PC-9 (cell line): ENCODE data around the gene ANKRD35. TPM values are rescaled to one million over a fixed set of nuclear protein-coding genes. Genes with fewer than 3 reads are reported as not detected.
A peak's percentile ranks its signal among the peaks of the same experiment; 100 is the strongest.
"Not testable (repeated sequence)": the region's sequence is repeated elsewhere in the genome, so short reads cannot be mapped to it uniquely, and the experiment has no call there.

Experiments used
- BruUV-seq: library from RNA; stranded (reverse); fragments of 400-500 nt; replicated peaks from 2 replicates; lab custom pipeline; 2021; lab: Mats Ljungman, UMichigan
- CTCF ChIA-PET: fragments of 300-600 bp; sonication (Branson Sonifier 250); formaldehyde crosslinking; loops from one replicate; lab custom pipeline; 2022; ENCODE audit warnings: antibody characterized with exemption; lab: Charles Lee
- POLR2A ChIA-PET: fragments of 300-600 bp; sonication (Branson Sonifier 250); formaldehyde crosslinking; loops from one replicate; lab custom pipeline; 2022; ENCODE audit warnings: antibody characterized with exemption; ENCODE audit not compliant: unreplicated experiment; lab: Charles Lee
- DNase-seq, 2 experiments: peaks; one replicate each; pipeline versions ENCODE4 v3.0.0 to v3.0.0-alpha.2; 2015 to 2022; ENCODE audit warnings: mixed read lengths in 1 of 2
- H2AFZ ChIP-seq: fragments of 200-600 bp; sonication (generic); 2 replicates; pipeline ENCODE4 v1.8.1; 2017; ENCODE audit warnings: antibody characterized with exemption
- H3F3A ChIP-seq: fragments of 200-600 bp; sonication (generic); 2 replicates; pipeline ENCODE4 v1.8.1; 2017; ENCODE audit warnings: antibody characterized with exemption, mild to moderate bottlenecking, low read depth; ENCODE audit not compliant: insufficient read depth
- H3K27ac ChIP-seq: fragments of 200-600 bp; sonication (generic); 2 replicates; pipeline ENCODE4 v1.6.1; 2016; ENCODE audit warnings: mixed run types
- H3K27me3 ChIP-seq: fragments of 200-600 bp; sonication (generic); 2 replicates; pipeline ENCODE4 v1.6.1; 2016; ENCODE audit warnings: low read depth, mixed run types; ENCODE audit not compliant: insufficient read depth
- H3K36me3 ChIP-seq: fragments of 200-600 bp; sonication (generic); 2 replicates; pipeline ENCODE4 v1.6.1; 2016; ENCODE audit warnings: low read depth, mixed run types
- H3K4me1 ChIP-seq: fragments of 200-600 bp; sonication (generic); replicated peaks from 2 replicates; pipeline ENCODE4 v1.6.1; 2016; ENCODE audit warnings: mixed run types; ENCODE audit not compliant: insufficient read depth
- H3K4me2 ChIP-seq: fragments of 200-600 bp; sonication (generic); 2 replicates; pipeline ENCODE4 v1.6.1; 2017; ENCODE audit warnings: mixed run types
- H3K4me3 ChIP-seq: fragments of 200-600 bp; sonication (generic); 2 replicates; pipeline ENCODE4 v1.6.1; 2016; ENCODE audit warnings: mixed run types
- H3K79me2 ChIP-seq: fragments of 200-600 bp; sonication (generic); 2 replicates; pipeline ENCODE4 v1.6.1; 2017; ENCODE audit warnings: low read depth, mixed run types
- H3K9me2 ChIP-seq: fragments of 200-600 bp; sonication (generic); 2 replicates; pipeline ENCODE4 v1.8.1; 2017; ENCODE audit warnings: mild to moderate bottlenecking; ENCODE audit not compliant: insufficient read depth
- H3K9me3 ChIP-seq: fragments of 200-600 bp; sonication (generic); 2 replicates; pipeline ENCODE4 v1.8.1; 2016; ENCODE audit warnings: low read depth; ENCODE audit not compliant: insufficient read depth
- H4K20me1 ChIP-seq: fragments of 200-600 bp; sonication (generic); 2 replicates; pipeline ENCODE4 v1.8.1; 2017; ENCODE audit not compliant: insufficient read depth
- EZH2 ChIP-seq: fragments of 200-600 bp; sonication (generic); IDR thresholded peaks from 2 replicates; pipeline ENCODE4 v1.8.0; 2017; ENCODE audit warnings: antibody characterized with exemption, low read depth
- intact Hi-C: fragments of 100-400 bp; cut with micrococcal nuclease; formaldehyde crosslinking; loops from one replicate; pipeline ENCODE4 v1.10.0; 2022; ENCODE audit not compliant: unreplicated experiment
- total RNA-seq: library from RNA; stranded (reverse); gene quantifications from 2 replicates; pipeline ENCODE4 v1.2.3, GENCODE V29; 2021
- TF ChIP-seq, protein P1 (sequence below): fragments of 200-600 bp; sonication (generic); conservative IDR thresholded peaks from 2 replicates; pipeline ENCODE4 v1.6.1; 2017; ENCODE audit warnings: mixed run types, antibody characterized with exemption, mild to moderate bottlenecking, moderate library complexity

ANKRD35 gene
- total RNA-seq, 1 experiment from 2014 or later = 1.2 TPM

DNA sequence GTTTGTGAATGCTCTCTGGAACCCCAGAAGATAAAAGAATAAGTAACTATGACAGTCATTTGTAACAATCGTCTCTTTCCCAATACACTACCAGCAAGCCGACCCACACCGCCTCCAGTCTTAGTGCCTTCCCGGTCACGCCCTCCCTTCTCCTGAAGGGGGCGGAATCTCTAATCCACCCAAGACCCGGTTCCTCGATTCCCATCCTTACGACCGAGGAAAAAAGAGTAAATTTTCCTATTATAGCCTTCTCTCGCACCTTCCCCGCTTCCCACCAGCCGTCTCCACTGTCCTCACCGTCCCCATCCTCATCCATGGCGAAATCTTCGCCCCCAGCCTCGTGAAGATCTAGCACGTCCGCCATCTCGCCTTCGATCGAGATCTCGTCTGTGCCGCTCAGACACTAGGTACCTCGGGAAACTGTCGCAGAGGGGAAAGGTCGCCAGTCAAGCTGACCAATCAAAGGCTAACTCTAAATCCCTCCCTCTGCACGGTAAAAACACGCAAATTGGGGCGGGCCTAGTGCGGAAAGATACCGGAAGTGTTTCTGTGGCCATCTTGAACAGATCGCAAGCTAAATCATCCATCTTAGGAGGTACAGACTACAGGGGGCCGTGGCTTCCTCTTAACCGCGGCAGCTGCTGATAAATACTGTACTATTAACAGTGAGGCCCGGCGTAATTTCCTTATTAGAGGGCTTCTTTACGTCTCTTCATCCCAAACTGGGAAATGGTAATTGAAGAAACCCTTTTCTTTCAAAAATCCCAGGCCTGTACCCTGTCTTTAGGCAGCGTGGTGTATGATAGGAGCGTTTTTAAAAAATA lies 41.6 kb upstream of the ANKRD35 start, which contains the start of gene RBM8A:
Gene RBM8A, minus strand, starts transcription at position 422 of the 824 bp plus-strand sequence. Its CDS starts 58 bp downstream, at position 364.
- no TSS peak for BruUV-seq
- H3K4me3 ChIP-seq = peak within 1 kb of the TSS; percentile 97
- no peaks in the 10 kb centered on the region; the same call in 1 of the 2 replicates for H3K9me2 ChIP-seq
- ChIA-PET CTCF (interaction anchor here (0.6 to 2.2 kb wide), 6 partner anchors 14 to 82 kb away, joined by 3 to 8 read pairs (median 3); partner anchors contain the start of genes ANKRD34A, NUDT17 and POLR3GL), POLR2A (interaction anchor here (0.5 to 1.1 kb wide), 9 partner anchors 8 to 81 kb away, joined by 3 to 14 read pairs (median 4); partner anchors contain the start of genes LIX1L, PEX11B and PIAS3)
- H3K36me3 ChIP-seq = peaks cover 14% of the 10 kb centered on the region
- H3K27ac ChIP-seq = peak within 1 kb of the TSS; percentile 84
- H3K27me3 ChIP-seq = no peaks in the 10 kb centered on the region
- TF ChIP-seq EZH2 = no peak
- TF ChIP-seq, protein P1, sequence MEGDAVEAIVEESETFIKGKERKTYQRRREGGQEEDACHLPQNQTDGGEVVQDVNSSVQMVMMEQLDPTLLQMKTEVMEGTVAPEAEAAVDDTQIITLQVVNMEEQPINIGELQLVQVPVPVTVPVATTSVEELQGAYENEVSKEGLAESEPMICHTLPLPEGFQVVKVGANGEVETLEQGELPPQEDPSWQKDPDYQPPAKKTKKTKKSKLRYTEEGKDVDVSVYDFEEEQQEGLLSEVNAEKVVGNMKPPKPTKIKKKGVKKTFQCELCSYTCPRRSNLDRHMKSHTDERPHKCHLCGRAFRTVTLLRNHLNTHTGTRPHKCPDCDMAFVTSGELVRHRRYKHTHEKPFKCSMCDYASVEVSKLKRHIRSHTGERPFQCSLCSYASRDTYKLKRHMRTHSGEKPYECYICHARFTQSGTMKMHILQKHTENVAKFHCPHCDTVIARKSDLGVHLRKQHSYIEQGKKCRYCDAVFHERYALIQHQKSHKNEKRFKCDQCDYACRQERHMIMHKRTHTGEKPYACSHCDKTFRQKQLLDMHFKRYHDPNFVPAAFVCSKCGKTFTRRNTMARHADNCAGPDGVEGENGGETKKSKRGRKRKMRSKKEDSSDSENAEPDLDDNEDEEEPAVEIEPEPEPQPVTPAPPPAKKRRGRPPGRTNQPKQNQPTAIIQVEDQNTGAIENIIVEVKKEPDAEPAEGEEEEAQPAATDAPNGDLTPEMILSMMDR = peak; percentile 87
- DNase-seq = peak; percentile 88 to 96
- H3K4me2 ChIP-seq = peak within 1 kb of the TSS; percentile 93
- intact Hi-C loops = loop anchor here (5.0 kb wide), 1 partner anchor 110 kb away; no protein-coding TSS in a partner anchor
- H2AFZ ChIP-seq = peak within 1 kb of the TSS; percentile 87
- no peaks in the 10 kb centered on the region for H3K9me3 ChIP-seq
- no peaks in the 10 kb centered on the region; the same call in 1 of the 2 replicates for H4K20me1 ChIP-seq
- peaks cover 30% of the 10 kb centered on the region for H3F3A ChIP-seq
- peaks cover 16% of the 10 kb centered on the region for H3K4me1 ChIP-seq
- H3K79me2 ChIP-seq = peaks cover 28% of the 10 kb centered on the region

- POLR2A ChIA-PET = interaction anchor here (0.5 to 0.6 kb wide), 3 partner anchors 21 to 109 kb away, joined by 3 to 8 read pairs (median 3); no protein-coding TSS in a partner anchor
- no peak for TF ChIP-seq EZH2
- TF ChIP-seq, protein P1 = no peak
- Histone ChIP-seq H3K4me3 (peak overlapping the region; percentile 97), H3K36me3 (peaks cover 14% of the 10 kb centered on the region), H3K4me1 (peaks cover 16% of the 10 kb centered on the region), H3K4me2 (peak overlapping the region; percentile 93), H3K9me3 (no peaks in the 10 kb centered on the region), H3F3A (peaks cover 34% of the 10 kb centered on the region), H4K20me1 (no peaks in the 10 kb centered on the region; the same call in 1 of the 2 replicates), H3K9me2 (no peaks in the 10 kb centered on the region; the same call in 1 of the 2 replicates), H2AFZ (peak overlapping the region; percentile 87), H3K27ac (peak overlapping the region; percentile 84), H3K27me3 (no peaks in the 10 kb centered on the region), H3K79me2 (peaks cover 28% of the 10 kb centered on the region)
- BruUV-seq = no TSS peak
- intact Hi-C loops = loop anchor here (5.0 kb wide), 1 partner anchor 111 kb away; no protein-coding TSS in a partner anchor
- CTCF ChIA-PET = interaction anchor here (1.9 to 2.2 kb wide), 2 partner anchors 35 to 36 kb away, joined by 7 to 8 read pairs; no protein-coding TSS in a partner anchor
- no peak for DNase-seq
Measured at GRCh38 chr1:145926686-145927062, 41.0 kb upstream of the ANKRD35 start.

DNA sequence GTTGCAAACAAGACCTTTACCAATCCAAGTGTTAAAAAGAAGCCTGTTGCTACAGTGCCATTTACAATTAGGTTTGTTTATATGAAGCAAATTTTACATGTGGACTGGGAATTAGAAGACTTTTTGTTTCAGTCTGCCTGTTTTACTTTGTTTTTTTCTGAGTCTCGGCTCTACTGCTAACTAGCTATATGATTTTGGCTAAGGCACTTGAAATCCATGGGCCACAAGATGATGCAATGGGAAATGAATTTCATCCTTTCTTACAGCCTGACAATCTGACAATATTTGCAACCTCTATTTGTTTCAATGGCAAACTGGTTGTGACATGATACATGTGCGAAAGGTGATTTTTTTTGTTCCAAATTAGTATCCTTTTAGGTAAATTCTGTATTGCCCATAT lies 36.6 kb upstream of the ANKRD35 start:
- no peaks in the 10 kb centered on the region for H3K27me3 ChIP-seq
- H3K36me3 ChIP-seq = peaks cover 14% of the 10 kb centered on the region
- no peaks in the 10 kb centered on the region; the same call in 1 of the 2 replicates for H4K20me1 ChIP-seq
- H3F3A ChIP-seq = peaks cover 41% of the 10 kb centered on the region
- ChIA-PET POLR2A (no interaction called here), CTCF (interaction anchor here (0.6 kb wide), 1 partner anchor 31 kb away, joined by 3 read pairs; no protein-coding TSS in a partner anchor)
- DNase-seq = no peak
- no peak overlapping the region for H2AFZ ChIP-seq
- H3K79me2 ChIP-seq = peaks cover 26% of the 10 kb centered on the region
- no peaks in the 10 kb centered on the region for H3K9me2 ChIP-seq
- no peak overlapping the region for H3K4me3 ChIP-seq
- no TSS peak for BruUV-seq
- no peak overlapping the region for H3K27ac ChIP-seq
- H3K4me2 ChIP-seq = no peak overlapping the region
- peaks cover 16% of the 10 kb centered on the region for H3K4me1 ChIP-seq
- TF ChIP-seq, protein P1 = no peak
- TF ChIP-seq EZH2 = no peak
- H3K9me3 ChIP-seq = no peaks in the 10 kb centered on the region
- intact Hi-C loops = no loop called here

- CTCF ChIA-PET, H3K27me3 ChIP-seq, BruUV-seq, DNase-seq, H4K20me1 ChIP-seq, intact Hi-C loops, POLR2A ChIA-PET, H3K27ac ChIP-seq, H3K9me3 ChIP-seq, H3K9me2 ChIP-seq: not testable (repeated sequence)
- H3K4me2 ChIP-seq = peak overlapping the region; percentile 98
- peak overlapping the region; percentile 96; the same call in 1 of the 2 replicates for H2AFZ ChIP-seq
- peaks cover 47% of the 10 kb centered on the region for H3F3A ChIP-seq
- peak overlapping the region; percentile 80; the same call in 1 of the 2 replicates for H3K4me3 ChIP-seq
- H3K36me3 ChIP-seq = peaks cover 15% of the 10 kb centered on the region; the same call in 1 of the 2 replicates
- peaks cover 10% of the 10 kb centered on the region for H3K79me2 ChIP-seq
- peaks cover 11% of the 10 kb centered on the region for H3K4me1 ChIP-seq
Measured at GRCh38 chr1:145920297-145920696, 34.6 kb upstream of the ANKRD35 start.
